Measurements from ENCODE around the gene FAM210A.

Gene FAM210A

DNA sequence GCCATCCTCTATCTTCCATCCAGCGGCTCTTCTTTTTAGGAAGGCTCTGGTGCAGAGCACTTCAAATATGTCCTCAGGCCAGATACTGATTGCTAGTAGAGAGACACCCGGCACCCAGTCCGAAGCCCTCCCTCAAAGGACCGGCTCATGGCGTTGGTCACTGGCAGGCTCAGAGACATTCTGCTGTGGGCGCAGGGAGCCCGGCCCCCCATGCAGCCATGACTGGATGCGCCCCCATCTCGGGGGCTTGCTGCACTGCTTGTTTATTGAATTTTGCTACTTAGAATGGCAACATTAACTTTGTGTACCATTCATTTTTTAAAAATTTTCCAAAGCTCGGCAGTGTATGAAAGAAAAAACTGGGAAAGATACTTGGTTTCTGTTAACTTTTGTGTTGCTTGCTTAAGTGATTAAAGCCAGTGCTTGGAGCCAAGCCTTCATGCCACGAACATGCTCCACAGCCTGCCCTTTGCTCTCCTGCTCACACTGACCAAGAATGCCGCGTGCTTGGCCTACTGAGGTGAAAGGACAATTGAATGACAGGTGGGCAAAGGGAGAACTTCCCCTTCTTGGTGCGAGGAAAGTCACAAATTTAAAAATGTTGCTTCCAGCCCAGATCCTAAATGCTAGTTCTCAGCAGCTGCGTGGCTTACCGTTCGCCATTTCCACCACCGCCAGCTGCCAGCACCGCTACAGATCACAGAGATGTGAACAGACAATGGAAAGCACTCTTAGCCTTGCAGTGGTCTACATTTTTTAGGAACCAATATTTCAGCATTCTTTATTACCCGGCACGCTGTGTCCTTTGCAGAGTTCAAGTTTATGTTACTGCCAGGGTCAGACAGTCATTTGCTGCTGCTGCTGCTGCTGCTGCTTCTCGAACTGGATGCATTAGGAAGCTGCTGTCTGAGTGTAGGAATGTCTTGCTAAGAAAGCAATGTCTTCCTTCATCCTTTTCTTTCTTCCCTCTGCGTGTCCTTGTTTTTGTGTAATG, 76.7 kb downstream of the FAM210A start:
- TF ChIP-seq, protein P1, sequence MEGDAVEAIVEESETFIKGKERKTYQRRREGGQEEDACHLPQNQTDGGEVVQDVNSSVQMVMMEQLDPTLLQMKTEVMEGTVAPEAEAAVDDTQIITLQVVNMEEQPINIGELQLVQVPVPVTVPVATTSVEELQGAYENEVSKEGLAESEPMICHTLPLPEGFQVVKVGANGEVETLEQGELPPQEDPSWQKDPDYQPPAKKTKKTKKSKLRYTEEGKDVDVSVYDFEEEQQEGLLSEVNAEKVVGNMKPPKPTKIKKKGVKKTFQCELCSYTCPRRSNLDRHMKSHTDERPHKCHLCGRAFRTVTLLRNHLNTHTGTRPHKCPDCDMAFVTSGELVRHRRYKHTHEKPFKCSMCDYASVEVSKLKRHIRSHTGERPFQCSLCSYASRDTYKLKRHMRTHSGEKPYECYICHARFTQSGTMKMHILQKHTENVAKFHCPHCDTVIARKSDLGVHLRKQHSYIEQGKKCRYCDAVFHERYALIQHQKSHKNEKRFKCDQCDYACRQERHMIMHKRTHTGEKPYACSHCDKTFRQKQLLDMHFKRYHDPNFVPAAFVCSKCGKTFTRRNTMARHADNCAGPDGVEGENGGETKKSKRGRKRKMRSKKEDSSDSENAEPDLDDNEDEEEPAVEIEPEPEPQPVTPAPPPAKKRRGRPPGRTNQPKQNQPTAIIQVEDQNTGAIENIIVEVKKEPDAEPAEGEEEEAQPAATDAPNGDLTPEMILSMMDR (IDR thresholded peaks at IDR 0.05; ENCODE audit: low read depth, low read length, missing control alignments): no peak
- DNase-seq (ENCODE audit: extremely low read depth, low read depth): no peak
- no peak overlapping the region for H3K4me3 ChIP-seq (replicated peaks; ENCODE audit: low read depth, low read length)

DNA sequence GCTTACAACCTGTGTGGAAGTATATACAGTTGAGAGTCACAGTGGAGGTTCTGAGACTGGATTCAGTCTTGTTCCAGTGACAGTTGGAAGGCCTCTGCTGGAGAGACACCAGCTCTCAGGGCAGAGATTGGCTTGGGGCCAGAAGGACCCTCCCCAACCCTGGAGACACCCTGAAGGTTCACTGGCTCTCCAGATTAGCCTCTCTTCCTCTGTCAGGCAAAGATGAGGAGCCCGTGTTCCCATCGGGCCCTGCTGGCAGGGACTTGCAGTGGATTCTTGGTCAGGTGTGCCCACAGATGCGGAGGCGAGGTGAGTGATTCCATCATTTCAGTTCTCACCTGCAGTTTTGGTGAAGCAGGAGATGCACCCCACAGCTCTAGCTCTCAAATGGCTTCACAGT, 78.6 kb downstream of the FAM210A start:
- no peak for DNase-seq (ENCODE audit: extremely low read depth, low read depth)
- no peak overlapping the region for H3K4me3 ChIP-seq (replicated peaks; ENCODE audit: low read depth, low read length)
- TF ChIP-seq, protein P1 (IDR thresholded peaks at IDR 0.05; ENCODE audit: low read depth, low read length, missing control alignments): no peak

DNA sequence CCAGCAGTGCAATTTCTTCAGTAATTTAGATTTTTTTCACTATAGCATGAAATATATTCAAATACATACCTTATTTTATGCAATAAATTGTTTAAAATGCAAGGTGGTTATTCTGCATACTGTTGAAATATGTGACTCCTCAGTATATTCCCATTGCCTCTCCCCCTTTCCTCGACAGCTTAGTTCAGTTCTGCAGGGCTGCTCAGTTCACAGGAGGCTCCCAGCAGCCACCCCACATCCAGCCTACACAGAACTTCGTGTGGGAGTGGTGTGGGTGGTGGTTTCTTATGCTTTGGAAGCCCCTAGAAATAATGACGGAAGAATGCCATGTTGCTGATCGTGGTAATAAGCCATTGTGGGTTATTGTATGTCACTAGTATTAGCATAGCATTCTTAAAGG, 79.7 kb downstream of the FAM210A start:
- TF ChIP-seq, protein P1 (IDR thresholded peaks at IDR 0.05; ENCODE audit: low read depth, low read length, missing control alignments): no peak
- no peak for DNase-seq (ENCODE audit: extremely low read depth, low read depth)
- H3K4me3 ChIP-seq (replicated peaks; ENCODE audit: low read depth, low read length): no peak overlapping the region

DNA sequence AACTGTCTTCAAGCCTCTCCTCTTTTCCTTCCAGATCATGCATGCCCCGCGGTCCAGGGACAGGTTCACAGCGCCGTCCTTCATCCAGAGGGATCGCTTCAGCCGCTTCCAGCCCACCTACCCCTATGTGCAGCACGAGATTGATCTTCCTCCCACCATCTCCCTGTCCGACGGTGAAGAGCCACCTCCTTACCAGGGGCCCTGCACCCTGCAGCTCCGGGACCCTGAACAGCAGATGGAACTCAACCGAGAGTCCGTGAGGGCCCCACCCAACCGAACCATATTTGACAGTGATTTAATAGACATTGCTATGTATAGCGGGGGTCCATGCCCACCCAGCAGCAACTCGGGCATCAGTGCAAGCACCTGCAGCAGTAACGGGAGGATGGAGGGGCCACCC, 81.3 kb downstream of the FAM210A start:
- TF ChIP-seq, protein P1 (IDR thresholded peaks at IDR 0.05; ENCODE audit: low read depth, low read length, missing control alignments): no peak
- H3K4me3 ChIP-seq (replicated peaks; ENCODE audit: low read depth, low read length): no peak overlapping the region
- no peak for DNase-seq (ENCODE audit: extremely low read depth, low read depth)

DNA sequence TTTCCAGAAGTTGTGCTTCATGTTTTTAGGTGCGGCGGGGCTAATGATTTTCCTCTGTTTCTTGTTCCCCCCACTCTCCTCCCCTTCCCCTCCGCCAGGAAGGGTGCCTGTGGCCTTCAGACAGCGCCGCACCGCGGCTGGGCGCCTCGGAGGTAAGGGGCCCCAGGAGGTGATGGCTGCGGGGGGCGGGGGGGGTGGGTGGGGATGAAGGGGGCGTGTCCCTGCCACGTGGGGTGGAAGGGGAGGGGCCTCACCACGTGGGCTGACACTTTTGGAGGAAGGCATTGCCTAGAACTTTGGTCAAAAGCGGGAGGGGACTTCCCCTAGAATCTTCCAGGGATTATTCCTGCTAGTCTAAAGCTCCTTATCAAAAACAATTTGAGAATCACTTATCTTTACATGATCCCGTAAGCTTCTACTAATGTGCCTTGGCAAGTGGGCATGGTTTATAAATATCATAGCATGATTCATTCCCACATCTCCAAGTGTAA, 83.1 kb downstream of the FAM210A start:
- no peak for DNase-seq (ENCODE audit: extremely low read depth, low read depth)

DNA sequence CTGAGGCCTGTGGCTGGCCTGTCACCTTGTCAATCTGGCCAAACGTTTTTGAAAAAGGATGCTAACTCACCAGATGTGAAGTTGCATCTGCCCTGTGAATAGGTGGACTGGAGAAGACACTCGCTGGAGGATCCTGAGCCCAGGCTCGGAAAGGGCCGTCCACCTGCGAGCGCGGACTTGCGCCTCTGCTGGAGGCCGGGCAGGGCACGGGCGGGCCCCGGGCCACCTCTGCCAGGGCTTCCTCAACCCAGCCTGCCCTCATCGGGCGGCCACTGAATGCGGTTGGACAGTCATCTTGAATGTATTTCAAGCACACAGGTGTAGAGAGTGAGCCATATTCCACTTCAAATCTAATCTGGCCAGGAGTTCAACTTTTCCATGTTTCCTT, 83.9 kb downstream of the FAM210A start:
- no peak overlapping the region for H3K4me3 ChIP-seq (replicated peaks; ENCODE audit: low read depth, low read length)
- no peak for DNase-seq (ENCODE audit: extremely low read depth, low read depth)
- TF ChIP-seq, protein P1 (IDR thresholded peaks at IDR 0.05; ENCODE audit: low read depth, low read length, missing control alignments): no peak

More for the DNA sequence above, 83.1 kb downstream of the FAM210A start:
- H3K4me3 ChIP-seq (replicated peaks; ENCODE audit: low read depth, low read length): no peak overlapping the region
- TF ChIP-seq, protein P1 (IDR thresholded peaks at IDR 0.05; ENCODE audit: low read depth, low read length, missing control alignments): no peak
